ENCODE measurements around the gene AQP11. TPM values are rescaled to one million over a fixed set of nuclear protein-coding genes. Genes with fewer than 3 reads are reported as not detected.

The AQP11 gene
- total RNA-seq, 1 donor: 2.9 TPM

DNA sequence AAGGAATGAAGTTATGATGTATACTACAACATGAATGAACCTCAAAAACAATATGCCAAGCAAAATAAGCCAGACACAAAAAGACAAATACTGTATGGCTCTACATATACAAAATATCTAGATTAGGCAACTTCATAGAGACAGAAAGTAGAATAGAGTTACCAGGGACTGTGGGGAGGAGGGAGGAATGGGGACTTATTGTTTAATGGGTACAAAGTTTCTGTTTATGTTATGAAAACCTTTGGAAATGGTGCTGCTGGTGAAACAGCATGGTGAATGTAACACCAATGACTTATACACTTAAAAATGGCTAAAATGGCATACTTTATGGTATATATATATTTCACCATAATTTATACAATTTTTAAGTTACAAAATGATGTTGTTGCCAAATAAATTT lies 4.1 kb downstream of the AQP11 start:
- Histone ChIP-seq H3K79me2 (ENCODE audit: insufficient read depth, low read length) (no peaks in the 10 kb centered on the region), H3K4me3 (ENCODE audit: insufficient read depth, low read length) (no peak overlapping the region), H3K27me3 (ENCODE audit: insufficient read depth, low read length) (no peaks in the 10 kb centered on the region), H3K27ac (ENCODE audit: low read depth, low read length) (no peak overlapping the region), H4K20me1 (ENCODE audit: insufficient read depth, low read length) (no peaks in the 10 kb centered on the region), H3K4me2 (ENCODE audit: insufficient read depth, low read length) (no peak overlapping the region), H3K36me3 (ENCODE audit: insufficient read depth, low read length) (no peaks in the 10 kb centered on the region), H2AFZ (ENCODE audit: low read length) (no peak overlapping the region), H3K9me3 (ENCODE audit: low read depth, low read length) (no peaks in the 10 kb centered on the region), H3K4me1 (ENCODE audit: insufficient read depth, low read length) (peaks cover 10% of the 10 kb centered on the region)
- no peak for DNase-seq (ENCODE audit: insufficient read length, low spot score, missing footprints)
- TF ChIP-seq CTCF (IDR thresholded peaks at IDR 0.05; ENCODE audit: extremely low read depth, low read depth, low read length): no peak

GRCh38 chr11:77596626-77597025 lies 6.9 kb downstream of the AQP11 start:
- Histone ChIP-seq H3K4me3 (ENCODE audit: insufficient read depth, low read length) (no peak overlapping the region), H2AFZ (ENCODE audit: low read length) (no peak overlapping the region), H3K9me3 (ENCODE audit: low read depth, low read length) (no peaks in the 10 kb centered on the region), H3K4me1 (ENCODE audit: insufficient read depth, low read length) (peaks cover 2% of the 10 kb centered on the region), H3K79me2 (ENCODE audit: insufficient read depth, low read length) (no peaks in the 10 kb centered on the region), H3K27ac (ENCODE audit: low read depth, low read length) (no peak overlapping the region), H3K27me3 (ENCODE audit: insufficient read depth, low read length) (no peaks in the 10 kb centered on the region), H4K20me1 (ENCODE audit: insufficient read depth, low read length) (no peaks in the 10 kb centered on the region), H3K36me3 (ENCODE audit: insufficient read depth, low read length) (no peaks in the 10 kb centered on the region), H3K4me2 (ENCODE audit: insufficient read depth, low read length) (no peak overlapping the region)
- DNase-seq (ENCODE audit: insufficient read length, low spot score, missing footprints): no peak
- TF ChIP-seq CTCF (IDR thresholded peaks at IDR 0.05; ENCODE audit: extremely low read depth, low read depth, low read length): no peak

DNA sequence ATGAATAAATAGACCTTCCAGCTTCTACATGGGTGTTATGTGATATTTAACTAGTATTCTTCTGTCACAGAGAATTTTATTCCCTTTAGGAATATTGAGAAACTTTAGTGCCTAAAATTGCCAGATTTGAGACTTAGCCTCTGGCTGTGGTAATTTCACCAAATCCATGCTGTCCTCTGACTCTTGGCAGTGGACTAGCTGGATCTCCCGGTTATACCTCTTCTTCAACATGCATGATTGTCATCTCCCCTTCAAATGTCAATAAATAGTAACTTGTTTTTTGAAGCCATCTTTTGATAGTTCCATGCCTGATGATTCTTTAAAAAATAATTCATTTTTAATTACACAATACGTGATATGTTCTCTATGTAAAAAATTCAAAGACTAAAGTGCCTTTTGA lies 8.4 kb downstream of the AQP11 start:
- no peaks in the 10 kb centered on the region for H3K9me3 ChIP-seq (ENCODE audit: low read depth, low read length)
- DNase-seq (ENCODE audit: insufficient read length, low spot score, missing footprints): no peak
- no peak overlapping the region for H3K27ac ChIP-seq (ENCODE audit: low read depth, low read length)
- no peaks in the 10 kb centered on the region for H3K79me2 ChIP-seq (ENCODE audit: insufficient read depth, low read length)
- peaks cover 16% of the 10 kb centered on the region for H3K4me1 ChIP-seq (ENCODE audit: insufficient read depth, low read length)
- H3K4me3 ChIP-seq (ENCODE audit: insufficient read depth, low read length): no peak overlapping the region
- no peak for TF ChIP-seq CTCF (IDR thresholded peaks at IDR 0.05; ENCODE audit: extremely low read depth, low read depth, low read length)
- no peak overlapping the region for H3K4me2 ChIP-seq (ENCODE audit: insufficient read depth, low read length)
- no peaks in the 10 kb centered on the region for H3K36me3 ChIP-seq (ENCODE audit: insufficient read depth, low read length)
- no peaks in the 10 kb centered on the region for H4K20me1 ChIP-seq (ENCODE audit: insufficient read depth, low read length)
- no peak overlapping the region for H2AFZ ChIP-seq (ENCODE audit: low read length)
- no peaks in the 10 kb centered on the region for H3K27me3 ChIP-seq (ENCODE audit: insufficient read depth, low read length)

DNA sequence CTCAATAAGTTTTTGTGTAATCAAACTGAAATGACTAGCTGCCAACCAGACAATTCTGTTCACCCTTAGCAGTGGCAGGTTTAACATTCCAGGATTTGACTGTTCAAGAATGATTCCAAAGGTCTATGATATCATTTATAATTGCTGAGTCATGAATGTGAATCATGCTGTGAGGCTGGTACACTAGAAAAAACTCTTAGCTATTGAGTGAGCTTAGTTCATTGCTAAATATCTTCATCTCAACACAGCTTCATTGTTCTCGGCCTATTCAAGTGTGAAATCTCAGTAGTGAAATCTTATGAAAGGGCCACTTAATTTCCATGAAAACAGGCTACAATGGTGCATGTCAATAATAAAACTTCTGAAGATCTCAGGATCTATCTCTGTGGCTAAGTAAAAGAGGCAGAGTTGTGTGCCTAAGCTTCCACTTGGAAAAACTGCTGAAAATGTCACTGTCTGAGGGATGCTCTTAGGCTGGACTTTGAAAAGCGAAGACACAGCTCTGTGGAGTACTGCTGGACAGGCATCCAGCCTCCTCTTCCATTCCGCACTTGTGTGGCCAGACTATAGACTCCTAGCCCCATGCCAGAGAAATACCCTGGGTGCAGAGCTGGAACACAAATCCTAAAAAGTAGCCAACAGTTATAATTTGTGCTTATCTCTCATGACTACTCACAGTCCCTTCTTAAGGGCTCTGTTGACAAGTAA lies 12.8 kb downstream of the AQP11 start:
- H3K27ac ChIP-seq (ENCODE audit: low read depth, low read length): peak overlapping the region; percentile 80
- peaks cover 17% of the 10 kb centered on the region for H3K4me1 ChIP-seq (ENCODE audit: insufficient read depth, low read length)
- peak; percentile 88 for DNase-seq (ENCODE audit: insufficient read length, low spot score, missing footprints)
- no peaks in the 10 kb centered on the region for H4K20me1 ChIP-seq (ENCODE audit: insufficient read depth, low read length)
- H2AFZ ChIP-seq (ENCODE audit: low read length): peak overlapping the region; percentile 68
- no peak for TF ChIP-seq CTCF (IDR thresholded peaks at IDR 0.05; ENCODE audit: extremely low read depth, low read depth, low read length)
- H3K4me3 ChIP-seq (ENCODE audit: insufficient read depth, low read length): no peak overlapping the region
- peak overlapping the region; percentile 51 for H3K4me2 ChIP-seq (ENCODE audit: insufficient read depth, low read length)
- H3K79me2 ChIP-seq (ENCODE audit: insufficient read depth, low read length): no peaks in the 10 kb centered on the region
- H3K27me3 ChIP-seq (ENCODE audit: insufficient read depth, low read length): no peaks in the 10 kb centered on the region
- H3K36me3 ChIP-seq (ENCODE audit: insufficient read depth, low read length): no peaks in the 10 kb centered on the region
- no peaks in the 10 kb centered on the region for H3K9me3 ChIP-seq (ENCODE audit: low read depth, low read length)

Measured in osteoblast (primary cell).